ENCODE measurements around the gene IGDCC3.

GRCh38 chr15:65400760-65401610 is 23.2 kb upstream of the IGDCC3 start:
- TF ChIP-seq, protein P1, sequence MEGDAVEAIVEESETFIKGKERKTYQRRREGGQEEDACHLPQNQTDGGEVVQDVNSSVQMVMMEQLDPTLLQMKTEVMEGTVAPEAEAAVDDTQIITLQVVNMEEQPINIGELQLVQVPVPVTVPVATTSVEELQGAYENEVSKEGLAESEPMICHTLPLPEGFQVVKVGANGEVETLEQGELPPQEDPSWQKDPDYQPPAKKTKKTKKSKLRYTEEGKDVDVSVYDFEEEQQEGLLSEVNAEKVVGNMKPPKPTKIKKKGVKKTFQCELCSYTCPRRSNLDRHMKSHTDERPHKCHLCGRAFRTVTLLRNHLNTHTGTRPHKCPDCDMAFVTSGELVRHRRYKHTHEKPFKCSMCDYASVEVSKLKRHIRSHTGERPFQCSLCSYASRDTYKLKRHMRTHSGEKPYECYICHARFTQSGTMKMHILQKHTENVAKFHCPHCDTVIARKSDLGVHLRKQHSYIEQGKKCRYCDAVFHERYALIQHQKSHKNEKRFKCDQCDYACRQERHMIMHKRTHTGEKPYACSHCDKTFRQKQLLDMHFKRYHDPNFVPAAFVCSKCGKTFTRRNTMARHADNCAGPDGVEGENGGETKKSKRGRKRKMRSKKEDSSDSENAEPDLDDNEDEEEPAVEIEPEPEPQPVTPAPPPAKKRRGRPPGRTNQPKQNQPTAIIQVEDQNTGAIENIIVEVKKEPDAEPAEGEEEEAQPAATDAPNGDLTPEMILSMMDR (IDR thresholded peaks at IDR 0.05 in 8 of 11, conservative IDR thresholded peaks at IDR 0.05 in 3 of 11), result peak; percentile 11 to 64 (median 48)
- TF ChIP-seq POLR2A (IDR thresholded peaks at IDR 0.05) (no peak), POLR2AphosphoS5 (IDR thresholded peaks at IDR 0.05) (no peak)
